ENCODE results near the gene PKP3. TPM values are rescaled to one million over a fixed set of nuclear protein-coding genes. Genes with fewer than 3 reads are reported as not detected.

PKP3 gene
- total RNA-seq, 1 experiment from 2014 or later, result 177 TPM

DNA sequence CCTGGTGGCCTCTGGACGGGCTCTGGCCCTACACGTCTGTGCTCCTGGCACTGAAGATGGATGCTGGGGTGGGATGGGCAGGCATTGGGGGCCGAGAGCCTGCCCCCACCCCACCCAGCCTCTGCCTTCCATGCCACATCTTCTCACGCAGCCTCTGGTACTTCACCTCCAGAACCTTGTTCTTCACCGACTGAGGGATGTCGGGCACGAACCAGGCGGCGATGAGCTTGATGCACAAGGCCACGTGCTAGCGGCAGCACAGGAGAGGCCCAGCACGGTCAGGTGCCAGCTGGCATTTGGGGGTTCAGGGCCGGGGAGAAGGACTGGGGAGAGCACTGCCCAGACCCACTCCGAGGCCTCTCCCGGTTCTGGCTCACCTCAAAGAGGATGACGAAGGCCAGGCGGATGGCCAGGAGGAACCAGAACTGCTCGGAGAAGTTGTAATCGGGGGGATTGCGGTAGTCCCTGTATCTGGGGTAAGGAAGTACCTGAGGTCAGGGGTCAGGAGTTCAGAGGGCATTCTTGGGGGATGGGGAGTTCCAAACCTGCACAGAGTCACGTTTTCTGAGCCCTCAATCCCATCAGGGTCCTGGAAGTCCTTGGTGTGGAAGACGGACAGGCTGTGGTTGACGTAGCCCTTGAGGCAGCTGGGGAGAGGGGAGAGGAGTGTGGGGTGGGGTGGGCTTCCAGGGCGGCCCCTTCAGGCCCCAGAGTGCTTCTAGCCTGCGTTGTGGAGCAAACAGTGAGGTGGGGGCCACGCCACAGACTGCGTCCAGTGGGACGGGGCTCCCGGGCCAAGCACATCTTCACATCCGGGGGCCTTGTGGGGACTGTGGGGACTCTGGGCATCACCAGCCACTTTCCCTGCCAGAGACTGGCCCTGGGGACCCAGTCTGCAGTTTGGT is 24.6 kb downstream of the PKP3 start:
- no peak for DNase-seq (ENCODE audit: unreplicated experiment)
- BruUV-seq (replicated peaks), result no TSS peak
- POLR2A ChIA-PET, result interaction anchor here (1.0 kb wide), 1 partner anchor 29 kb away, joined by 6 read pairs; no protein-coding TSS in a partner anchor
- peaks cover 4% of the 10 kb centered on the region for H3K36me3 Mint-ChIP-seq (ENCODE audit: insufficient read depth, unreplicated experiment)
- intact Hi-C loops (cut with micrococcal nuclease), result no loop called here
- H3K27me3 Mint-ChIP-seq (ENCODE audit: insufficient read depth, unreplicated experiment), result no peaks in the 10 kb centered on the region
- H3K9me3 Mint-ChIP-seq (ENCODE audit: unreplicated experiment), result no peaks in the 10 kb centered on the region
- no peak overlapping the region for H3K4me3 Mint-ChIP-seq (ENCODE audit: unreplicated experiment)
- TF ChIP-seq, protein P1, sequence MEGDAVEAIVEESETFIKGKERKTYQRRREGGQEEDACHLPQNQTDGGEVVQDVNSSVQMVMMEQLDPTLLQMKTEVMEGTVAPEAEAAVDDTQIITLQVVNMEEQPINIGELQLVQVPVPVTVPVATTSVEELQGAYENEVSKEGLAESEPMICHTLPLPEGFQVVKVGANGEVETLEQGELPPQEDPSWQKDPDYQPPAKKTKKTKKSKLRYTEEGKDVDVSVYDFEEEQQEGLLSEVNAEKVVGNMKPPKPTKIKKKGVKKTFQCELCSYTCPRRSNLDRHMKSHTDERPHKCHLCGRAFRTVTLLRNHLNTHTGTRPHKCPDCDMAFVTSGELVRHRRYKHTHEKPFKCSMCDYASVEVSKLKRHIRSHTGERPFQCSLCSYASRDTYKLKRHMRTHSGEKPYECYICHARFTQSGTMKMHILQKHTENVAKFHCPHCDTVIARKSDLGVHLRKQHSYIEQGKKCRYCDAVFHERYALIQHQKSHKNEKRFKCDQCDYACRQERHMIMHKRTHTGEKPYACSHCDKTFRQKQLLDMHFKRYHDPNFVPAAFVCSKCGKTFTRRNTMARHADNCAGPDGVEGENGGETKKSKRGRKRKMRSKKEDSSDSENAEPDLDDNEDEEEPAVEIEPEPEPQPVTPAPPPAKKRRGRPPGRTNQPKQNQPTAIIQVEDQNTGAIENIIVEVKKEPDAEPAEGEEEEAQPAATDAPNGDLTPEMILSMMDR (IDR thresholded peaks at IDR 0.05; ENCODE audit: unreplicated experiment), result no peak
- H3K4me1 Mint-ChIP-seq (ENCODE audit: insufficient read depth, unreplicated experiment), result peaks cover 5% of the 10 kb centered on the region
- CTCF ChIA-PET, result interaction anchor here (0.6 to 0.9 kb wide), 2 partner anchors 22 to 102 kb away, joined by 3 read pairs; no protein-coding TSS in a partner anchor
- no peak overlapping the region for H3K27ac Mint-ChIP-seq (ENCODE audit: low read depth, unreplicated experiment)

DNA sequence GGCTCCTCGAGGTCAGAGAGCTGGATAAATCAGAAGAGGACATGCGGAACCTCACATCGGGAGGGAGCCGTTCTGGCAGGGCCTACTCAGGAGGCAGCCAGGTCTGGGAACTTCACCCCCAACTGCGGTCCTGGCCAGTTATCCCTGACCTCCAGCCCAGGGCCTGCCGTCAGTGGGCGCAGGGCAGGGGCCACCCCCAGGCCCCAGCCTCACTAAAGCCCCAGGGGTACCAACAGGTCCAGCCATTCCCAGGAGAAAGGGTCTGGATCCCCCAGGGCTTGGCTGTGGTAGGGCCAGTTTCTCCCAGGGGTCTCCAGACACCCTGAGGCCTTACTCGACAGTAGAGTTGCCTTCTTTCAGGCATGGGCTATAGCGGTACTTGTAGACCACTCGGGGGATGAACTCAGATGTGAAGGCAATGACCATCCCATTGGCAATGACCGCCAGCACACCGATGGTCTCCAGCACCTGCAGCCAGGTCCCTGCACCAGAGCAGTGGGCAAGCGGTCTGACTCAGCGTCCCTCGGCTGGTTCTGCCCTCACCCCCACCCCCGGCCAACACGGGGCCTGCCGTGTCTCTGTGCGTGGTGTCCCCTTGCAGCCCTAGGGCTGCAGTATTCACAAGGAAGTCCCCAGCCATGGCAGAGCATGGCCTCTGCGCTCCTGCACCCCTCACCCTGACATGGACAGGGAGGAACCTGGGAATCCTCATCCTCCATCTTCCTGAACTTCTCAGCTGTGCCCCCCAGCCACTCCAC is 25.4 kb downstream of the PKP3 start:
- no peaks in the 10 kb centered on the region for H3K27me3 Mint-ChIP-seq (ENCODE audit: insufficient read depth, unreplicated experiment)
- DNase-seq (ENCODE audit: unreplicated experiment), result no peak
- POLR2A ChIA-PET, result interaction anchor here (1.0 kb wide), 1 partner anchor 29 kb away, joined by 6 read pairs; no protein-coding TSS in a partner anchor
- TF ChIP-seq, protein P1 (IDR thresholded peaks at IDR 0.05; ENCODE audit: unreplicated experiment), result no peak
- intact Hi-C loops (cut with micrococcal nuclease), result no loop called here
- no TSS peak for BruUV-seq (replicated peaks)
- CTCF ChIA-PET, result no interaction called here
- H3K36me3 Mint-ChIP-seq (ENCODE audit: insufficient read depth, unreplicated experiment), result no peaks in the 10 kb centered on the region
- no peak overlapping the region for H3K4me3 Mint-ChIP-seq (ENCODE audit: unreplicated experiment)
- no peaks in the 10 kb centered on the region for H3K9me3 Mint-ChIP-seq (ENCODE audit: unreplicated experiment)
- H3K4me1 Mint-ChIP-seq (ENCODE audit: insufficient read depth, unreplicated experiment), result peaks cover 5% of the 10 kb centered on the region
- no peak overlapping the region for H3K27ac Mint-ChIP-seq (ENCODE audit: low read depth, unreplicated experiment)

DNA sequence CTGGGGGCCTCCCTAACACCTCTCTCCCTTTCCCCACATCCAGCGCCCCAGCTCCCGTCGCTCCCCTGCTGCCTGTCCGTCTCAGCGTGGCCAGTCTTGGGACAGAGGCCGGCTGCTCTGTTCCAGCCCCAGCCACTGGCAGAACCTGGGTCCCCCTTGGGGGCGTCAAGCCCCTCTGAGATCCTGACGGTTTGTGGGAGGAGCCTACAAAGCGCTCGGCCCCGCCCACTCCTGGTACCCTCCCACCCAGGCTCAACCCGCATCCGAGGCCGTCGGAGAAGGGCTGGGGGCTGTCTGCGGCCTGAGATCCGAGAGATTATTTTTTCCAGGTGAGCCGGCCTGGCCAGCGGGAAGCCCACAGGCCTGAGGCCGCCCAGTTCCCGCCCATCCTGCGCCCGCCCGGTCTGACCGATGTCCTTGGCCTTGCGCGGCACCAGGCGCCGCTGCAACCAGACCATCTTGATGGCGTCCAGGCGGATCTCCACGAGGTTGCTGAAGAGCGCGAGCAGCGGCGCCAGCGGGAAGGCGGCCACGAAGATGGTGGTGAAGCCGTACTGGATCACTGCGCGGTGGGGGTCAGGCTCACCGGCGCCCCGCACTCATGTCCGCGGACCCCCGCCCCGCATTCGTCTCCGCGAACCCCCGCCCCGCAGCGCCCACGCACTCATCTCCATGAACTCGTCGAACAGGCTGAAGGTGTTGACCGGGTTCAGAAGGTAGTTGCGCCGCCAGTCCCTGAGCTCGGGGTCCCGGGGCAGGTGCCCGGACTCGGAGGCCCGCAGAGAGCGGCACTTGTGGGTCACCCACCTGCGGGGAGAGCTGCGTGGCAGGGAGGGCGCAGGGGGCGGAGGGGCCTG is 26.3 kb downstream of the PKP3 start:
- H3K36me3 Mint-ChIP-seq (ENCODE audit: insufficient read depth, unreplicated experiment), result no peaks in the 10 kb centered on the region
- peaks cover 5% of the 10 kb centered on the region for H3K4me1 Mint-ChIP-seq (ENCODE audit: insufficient read depth, unreplicated experiment)
- no peak for DNase-seq (ENCODE audit: unreplicated experiment)
- H3K27me3 Mint-ChIP-seq (ENCODE audit: insufficient read depth, unreplicated experiment), result no peaks in the 10 kb centered on the region
- no peak overlapping the region for H3K4me3 Mint-ChIP-seq (ENCODE audit: unreplicated experiment)
- BruUV-seq (replicated peaks), result no TSS peak
- intact Hi-C loops (cut with micrococcal nuclease), result no loop called here
- POLR2A ChIA-PET, result interaction anchor here (0.6 to 1.0 kb wide), 2 partner anchors 27 to 28 kb away, joined by 3 to 6 read pairs; no protein-coding TSS in a partner anchor
- H3K27ac Mint-ChIP-seq (ENCODE audit: low read depth, unreplicated experiment), result no peak overlapping the region
- CTCF ChIA-PET, result no interaction called here
- no peaks in the 10 kb centered on the region for H3K9me3 Mint-ChIP-seq (ENCODE audit: unreplicated experiment)
- TF ChIP-seq, protein P1 (IDR thresholded peaks at IDR 0.05; ENCODE audit: unreplicated experiment), result no peak
